Choroid plexus epithelial cell (primary cell): Measurements from ENCODE around the gene MRPL55.

ENCODE experiments used
- DNase-seq: peaks from one replicate; pipeline ENCODE4 v3.0.0-alpha.2; 2010; ENCODE audit warnings: low read depth
- H3K4me3 ChIP-seq: 2 replicates; pipeline ENCODE4 v1.5.1; 2011; ENCODE audit warnings: low read depth, mild to moderate bottlenecking, control low read depth, low read length, moderate library complexity
- TF ChIP-seq, protein P1 (sequence below): conservative IDR thresholded peaks from 2 replicates; pipeline ENCODE4 v1.5.1; 2011; ENCODE audit warnings: low read depth, mild to moderate bottlenecking, control low read depth, inconsistent platforms, low read length, moderate library complexity

MRPL55 gene

DNA sequence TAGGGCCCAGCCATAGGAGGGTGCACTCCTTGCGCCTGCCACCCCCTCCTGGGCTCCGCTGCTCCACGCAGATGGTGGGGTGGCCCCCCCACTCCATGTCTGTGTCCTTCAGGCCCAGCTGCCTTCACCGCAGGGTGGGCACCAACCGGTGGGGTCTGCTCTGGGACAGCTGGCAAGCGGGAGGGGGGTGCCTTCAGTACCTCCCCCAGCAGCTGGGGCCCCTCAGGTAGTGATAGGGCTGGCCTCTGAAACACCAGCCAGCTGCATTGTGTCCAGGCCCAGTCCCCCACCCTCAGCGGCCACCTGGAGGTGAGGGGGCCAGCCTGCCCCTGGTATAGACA lies 41.0 kb upstream of the MRPL55 start:
- H3K4me3 ChIP-seq, result no peak overlapping the region
- DNase-seq, result no peak
- TF ChIP-seq, protein P1, sequence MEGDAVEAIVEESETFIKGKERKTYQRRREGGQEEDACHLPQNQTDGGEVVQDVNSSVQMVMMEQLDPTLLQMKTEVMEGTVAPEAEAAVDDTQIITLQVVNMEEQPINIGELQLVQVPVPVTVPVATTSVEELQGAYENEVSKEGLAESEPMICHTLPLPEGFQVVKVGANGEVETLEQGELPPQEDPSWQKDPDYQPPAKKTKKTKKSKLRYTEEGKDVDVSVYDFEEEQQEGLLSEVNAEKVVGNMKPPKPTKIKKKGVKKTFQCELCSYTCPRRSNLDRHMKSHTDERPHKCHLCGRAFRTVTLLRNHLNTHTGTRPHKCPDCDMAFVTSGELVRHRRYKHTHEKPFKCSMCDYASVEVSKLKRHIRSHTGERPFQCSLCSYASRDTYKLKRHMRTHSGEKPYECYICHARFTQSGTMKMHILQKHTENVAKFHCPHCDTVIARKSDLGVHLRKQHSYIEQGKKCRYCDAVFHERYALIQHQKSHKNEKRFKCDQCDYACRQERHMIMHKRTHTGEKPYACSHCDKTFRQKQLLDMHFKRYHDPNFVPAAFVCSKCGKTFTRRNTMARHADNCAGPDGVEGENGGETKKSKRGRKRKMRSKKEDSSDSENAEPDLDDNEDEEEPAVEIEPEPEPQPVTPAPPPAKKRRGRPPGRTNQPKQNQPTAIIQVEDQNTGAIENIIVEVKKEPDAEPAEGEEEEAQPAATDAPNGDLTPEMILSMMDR, result no peak

DNA sequence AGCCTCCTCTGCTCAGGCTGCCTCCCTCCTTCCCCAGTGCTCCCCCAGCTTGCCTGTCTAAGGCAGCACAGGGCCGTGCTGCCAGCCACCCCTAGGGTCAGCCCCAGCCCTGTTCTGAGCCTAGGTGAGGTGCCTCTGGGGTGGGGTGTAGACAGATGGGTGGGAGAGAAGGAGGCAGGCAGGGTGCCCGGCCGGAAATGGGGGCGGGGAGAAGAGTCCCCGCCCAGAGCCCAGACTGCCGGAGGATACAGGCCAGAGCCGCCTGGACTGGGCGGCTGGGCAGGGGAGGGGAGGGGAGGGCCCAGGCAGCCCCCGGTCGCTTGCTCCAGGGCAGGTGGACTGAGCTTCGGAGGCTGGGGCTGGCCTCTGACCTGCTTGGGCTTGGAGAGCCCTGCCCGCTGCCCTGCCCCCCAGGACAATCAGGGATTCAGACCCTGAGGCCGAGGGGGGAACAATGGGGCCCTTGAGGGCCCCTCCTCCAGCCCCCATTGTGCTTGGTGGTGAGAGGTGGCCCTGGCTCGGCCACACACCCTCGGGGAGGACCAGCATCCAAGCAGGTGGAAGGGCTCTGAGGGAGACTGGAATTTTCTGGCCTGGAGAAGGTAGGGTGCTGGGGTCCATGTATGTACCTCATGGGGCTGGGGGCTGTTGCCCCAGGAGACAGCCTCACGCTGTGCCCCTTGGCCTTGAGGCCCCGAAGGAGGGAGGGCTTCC lies 40.5 kb upstream of the MRPL55 start, which contains the start of gene GJC2:
Gene GJC2, plus strand, starts transcription at position 525 of the 714 bp plus-strand sequence. CDS start 7,829 bp downstream, outside the sequence.
- TF ChIP-seq, protein P1, result no peak
- DNase-seq, result peak; percentile 22
- no peak within 1 kb of the TSS for H3K4me3 ChIP-seq

DNA sequence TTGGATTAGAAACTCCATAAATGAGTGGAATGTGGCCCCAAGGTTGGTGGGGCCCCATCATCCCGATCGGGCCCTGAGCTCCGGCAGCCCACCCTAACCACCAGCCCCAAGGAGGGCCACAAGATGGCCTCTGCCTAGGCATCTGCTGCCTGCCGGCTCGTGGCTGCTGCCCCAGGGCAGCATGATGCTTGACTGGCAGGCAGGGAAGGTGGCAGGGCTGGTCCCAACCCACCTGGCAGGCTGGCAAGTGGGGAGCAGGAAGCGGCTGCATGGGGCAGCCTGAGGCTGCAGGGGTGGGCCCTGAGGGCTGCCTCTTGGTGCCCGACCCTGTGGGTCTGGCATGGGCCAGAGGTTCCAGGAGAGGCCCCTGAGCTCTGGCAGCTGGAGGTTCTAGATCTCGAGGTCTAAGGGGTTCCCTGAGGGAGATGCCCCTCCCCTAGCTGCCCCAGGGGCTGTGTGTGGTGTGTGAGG lies 39.9 kb upstream of the MRPL55 start:
- no peak overlapping the region for H3K4me3 ChIP-seq
- no peak for DNase-seq
- TF ChIP-seq, protein P1, result no peak

DNA sequence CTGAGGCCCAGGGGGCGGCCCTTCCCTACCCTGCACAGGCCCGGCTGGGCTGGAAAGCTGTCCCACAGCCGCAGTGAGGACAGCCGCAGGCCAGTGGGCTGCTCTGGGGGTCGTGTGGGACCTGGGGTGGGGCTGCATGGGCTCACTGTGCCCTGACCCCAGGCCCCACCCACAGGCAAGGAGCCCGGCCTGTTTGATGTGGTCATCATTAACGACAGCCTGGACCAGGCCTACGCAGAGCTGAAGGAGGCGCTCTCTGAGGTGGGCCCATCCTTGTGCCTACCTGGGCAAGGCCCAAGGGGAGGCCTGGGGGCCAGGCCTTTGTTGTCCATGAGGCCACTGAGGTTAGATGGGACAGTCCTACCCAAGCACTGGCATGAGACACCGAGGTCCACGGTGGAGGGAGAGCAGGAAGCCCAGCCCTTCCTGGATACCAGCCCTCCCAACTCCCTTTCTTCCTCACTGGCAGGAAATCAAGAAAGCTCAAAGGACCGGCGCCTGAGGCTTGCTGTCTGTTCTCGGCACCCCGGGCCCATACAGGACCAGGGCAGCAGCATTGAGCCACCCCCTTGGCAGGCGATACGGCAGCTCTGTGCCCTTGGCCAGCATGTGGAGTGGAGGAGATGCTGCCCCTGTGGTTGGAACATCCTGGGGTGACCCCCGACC lies 39.2 kb upstream of the MRPL55 start:
- TF ChIP-seq, protein P1, result no peak
- H3K4me3 ChIP-seq, result no peak overlapping the region
- DNase-seq, result no peak

DNA sequence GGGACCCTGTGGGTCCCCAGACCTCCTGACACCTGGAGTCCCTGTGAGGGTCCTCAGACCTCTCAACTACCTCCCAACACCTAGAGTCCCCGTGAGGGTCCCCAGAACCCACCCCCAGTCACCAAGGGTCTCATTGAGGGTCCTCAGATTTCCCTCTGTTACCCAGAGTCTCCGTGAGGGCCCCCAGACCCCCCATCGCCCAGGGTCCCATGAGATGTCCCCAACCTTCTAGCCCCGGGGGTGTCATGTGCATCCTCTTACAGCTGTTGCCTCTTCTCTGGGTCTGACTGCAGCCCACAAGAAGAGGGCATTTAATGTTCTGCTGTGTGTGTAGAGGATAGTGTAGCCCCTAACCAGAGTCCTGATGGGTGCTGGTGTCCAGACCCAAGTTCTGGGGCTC lies 38.7 kb upstream of the MRPL55 start:
- no peak for DNase-seq
- no peak overlapping the region for H3K4me3 ChIP-seq
- TF ChIP-seq, protein P1, result no peak

DNA sequence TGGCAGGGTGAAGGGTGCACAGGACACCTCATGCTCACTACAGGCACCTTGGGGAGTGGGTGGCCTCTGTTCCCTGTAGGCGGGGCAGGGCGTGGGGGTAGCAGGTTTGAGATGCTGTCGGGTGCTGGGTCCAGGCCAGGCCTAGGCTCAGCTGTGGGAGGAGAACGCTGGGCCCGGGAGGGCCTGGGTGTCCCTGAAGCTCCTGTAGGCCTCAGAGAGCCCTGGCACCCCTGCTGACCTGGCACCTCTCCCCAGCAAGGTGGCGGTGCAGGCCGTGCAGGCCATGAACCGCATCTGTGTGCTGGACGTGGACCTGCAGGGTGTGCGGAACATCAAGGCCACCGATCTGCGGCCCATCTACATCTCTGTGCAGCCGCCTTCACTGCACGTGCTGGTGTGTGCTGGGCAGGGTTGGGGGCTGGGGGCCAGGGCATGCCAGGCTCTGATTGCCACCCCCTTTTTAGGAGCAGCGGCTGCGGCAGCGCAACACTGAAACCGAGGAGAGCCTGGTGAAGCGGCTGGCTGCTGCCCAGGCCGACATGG lies 38.1 kb upstream of the MRPL55 start:
- TF ChIP-seq, protein P1, result no peak
- DNase-seq, result no peak
- no peak overlapping the region for H3K4me3 ChIP-seq
